Stimulated activated CD4-positive, alpha-beta T cell treated with anti-CD3 and anti-CD28 coated beads, Interleukin-2, amount 100 ng/mL, for 4 hours (primary cell): Measurements from ENCODE around the gene MYH11.

ENCODE experiments used
- DNase-seq: peaks from one replicate; pipeline ENCODE4 v3.0.0-alpha.2; 2020; ENCODE audit warnings: low read depth

MYH11 gene

GRCh38 chr16:15777533-15778203 is 79.2 kb downstream of the MYH11 start:
- DNase-seq, result no peak

- no peak for DNase-seq
Measured at GRCh38 chr16:15776572-15776971, 80.3 kb downstream of the MYH11 start.

- DNase-seq, result no peak
Measured at GRCh38 chr16:15775663-15776304, 81.0 kb downstream of the MYH11 start.

DNA sequence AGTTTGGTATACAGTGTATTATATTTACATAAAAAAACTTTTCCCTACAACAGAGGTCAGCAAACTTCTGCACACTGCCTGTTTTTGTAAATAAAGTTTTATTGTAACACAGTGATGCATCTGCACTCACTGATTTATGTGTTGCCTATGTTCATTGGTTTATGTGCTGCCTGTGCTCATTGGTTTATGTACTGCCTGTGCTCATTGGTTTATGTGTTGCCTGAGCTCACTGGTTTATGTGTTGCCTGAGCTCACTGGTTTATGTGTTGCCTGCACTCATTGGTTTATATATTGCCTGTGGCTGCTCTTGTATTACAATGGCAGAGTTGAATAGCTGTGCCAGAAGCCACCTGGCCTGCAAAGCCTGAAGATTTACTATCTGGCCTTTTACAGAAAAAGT is 81.6 kb downstream of the MYH11 start:
- no peak for DNase-seq

- no peak for DNase-seq
Measured at GRCh38 chr16:15773968-15774367, 82.9 kb downstream of the MYH11 start.

DNA sequence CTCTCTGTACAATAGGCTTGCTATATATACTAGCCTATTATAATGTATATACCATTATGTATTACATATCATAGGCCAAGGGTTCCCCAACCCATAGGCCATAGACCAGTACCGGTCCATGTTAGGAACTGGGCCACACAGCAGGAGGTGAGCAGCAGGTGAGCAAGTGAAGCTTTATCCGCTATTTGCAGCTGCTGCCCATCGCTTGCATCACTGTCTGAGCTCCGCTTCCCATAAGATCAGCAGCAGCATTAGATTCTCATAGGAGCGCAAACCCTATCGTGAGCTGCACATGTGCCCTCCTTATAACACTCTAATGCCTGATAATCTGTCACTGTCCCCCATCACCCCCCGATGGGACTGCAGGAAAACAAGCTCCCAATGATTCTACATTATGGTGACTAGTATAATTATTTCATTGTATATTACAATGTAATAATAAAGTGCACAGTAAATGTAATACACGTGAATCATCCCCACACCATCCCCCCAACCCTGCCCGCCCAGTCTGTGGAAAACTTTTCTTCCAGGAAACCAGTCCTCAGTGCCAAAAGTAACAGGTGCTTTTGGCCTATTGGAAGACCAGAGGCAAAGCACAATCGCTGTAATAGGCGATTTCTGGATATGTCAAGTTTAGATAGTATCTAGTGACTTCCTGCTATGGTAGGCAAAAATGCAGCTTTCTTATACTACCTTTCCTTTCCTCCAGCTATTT is 84.1 kb downstream of the MYH11 start:
- no peak for DNase-seq

DNA sequence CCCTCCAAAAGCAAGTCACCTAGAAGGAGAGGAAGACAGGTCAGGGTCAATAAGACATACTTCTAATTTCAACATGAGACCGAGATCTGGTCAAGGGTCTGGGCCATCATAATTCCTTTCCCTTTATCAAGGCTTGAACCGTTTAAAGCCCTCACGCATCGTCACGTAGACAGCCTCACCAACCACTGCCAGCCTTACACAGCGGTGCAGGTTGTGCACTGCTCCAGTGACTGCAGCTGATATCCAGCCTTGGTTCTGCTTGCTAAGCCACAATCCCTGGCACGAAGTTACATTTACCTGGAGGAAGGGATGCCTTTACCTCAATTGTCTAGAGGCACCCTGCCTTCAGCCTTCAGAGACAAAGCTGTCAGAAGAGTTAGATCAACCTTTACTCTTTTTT is 85.1 kb downstream of the MYH11 start:
- no peak for DNase-seq

DNA sequence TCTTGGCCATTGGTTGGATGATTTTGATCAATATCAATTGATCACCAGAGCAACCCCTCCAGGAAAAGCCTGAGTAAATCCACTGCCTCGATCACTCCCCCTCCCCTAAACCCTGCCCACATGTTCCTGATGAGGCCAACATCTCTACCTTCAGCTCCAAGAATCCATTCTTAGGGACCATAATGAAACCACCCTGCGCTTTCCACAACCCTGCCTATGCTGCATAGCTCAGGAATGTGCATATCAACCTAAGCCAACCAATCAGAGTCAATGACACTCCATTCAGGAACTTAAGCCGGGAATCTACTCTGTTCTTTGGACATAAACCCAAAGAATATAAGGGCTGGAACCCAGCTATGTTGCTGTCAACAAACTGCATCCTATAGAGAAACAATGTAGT is 86.3 kb downstream of the MYH11 start:
- no peak for DNase-seq

DNA sequence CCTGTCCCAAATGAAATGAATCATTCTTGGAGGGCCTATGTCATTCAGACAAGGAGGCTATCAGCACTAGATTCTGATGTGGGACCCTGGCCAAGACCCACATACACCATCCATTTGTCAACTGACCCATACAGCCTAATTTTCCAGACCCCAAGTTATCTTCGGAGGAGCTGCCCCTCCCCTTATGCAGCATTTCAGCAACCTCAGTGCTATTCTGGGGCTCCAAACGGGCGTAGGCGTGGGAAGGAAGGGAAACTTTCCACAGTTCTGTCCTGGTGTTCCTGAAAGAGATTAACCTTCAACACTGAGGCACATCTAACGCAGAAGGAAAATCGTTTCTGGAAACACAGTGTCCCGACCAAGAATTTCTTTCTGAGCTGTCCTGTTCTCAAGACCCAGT is 86.7 kb downstream of the MYH11 start:
- no peak for DNase-seq

GRCh38 chr16:15769239-15769638 is 87.6 kb downstream of the MYH11 start:
- no peak for DNase-seq

- DNase-seq, result no peak
Measured at GRCh38 chr16:15768201-15768600, 88.6 kb downstream of the MYH11 start.

DNA sequence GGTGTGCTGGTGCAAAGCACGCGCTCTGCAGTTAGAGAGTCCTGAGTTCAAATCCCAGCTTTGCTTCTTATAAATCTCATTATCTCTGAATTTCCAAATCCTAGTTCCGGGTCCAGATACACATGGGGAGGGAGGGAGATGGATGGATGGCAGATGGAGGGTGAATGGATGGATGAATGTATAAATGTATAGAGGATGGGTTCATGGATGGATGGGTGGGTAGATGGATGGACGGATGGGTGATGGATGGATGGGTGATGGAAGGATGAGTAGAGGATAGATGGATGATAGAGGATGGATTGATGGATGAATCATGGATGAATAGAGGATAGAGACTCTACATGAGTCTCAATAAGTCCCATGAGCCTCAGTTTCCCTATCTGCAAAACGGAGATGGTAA is 89.9 kb downstream of the MYH11 start:
- no peak for DNase-seq

GRCh38 chr16:15765880-15766279 is 90.9 kb downstream of the MYH11 start:
- no peak for DNase-seq

GRCh38 chr16:15765116-15765515 is 91.7 kb downstream of the MYH11 start:
- DNase-seq, result no peak

DNA sequence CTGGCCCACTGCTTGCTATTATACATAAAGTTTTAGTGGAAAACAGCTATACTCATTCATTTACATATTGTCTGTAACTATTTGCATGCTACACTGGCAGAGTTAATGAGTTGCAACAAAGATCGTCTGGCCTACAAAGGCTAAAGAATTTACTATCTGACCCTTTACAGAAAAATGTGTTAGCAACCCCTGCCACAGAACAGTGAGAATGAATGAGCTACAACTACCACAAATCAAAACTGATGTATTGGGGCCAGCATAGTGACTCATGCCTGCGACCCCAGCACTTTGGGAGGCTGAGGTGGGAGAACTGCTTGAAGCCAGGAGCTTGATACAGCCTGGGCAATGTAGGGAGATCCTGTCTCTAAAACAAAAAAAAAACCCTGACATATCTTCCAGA is 92.7 kb downstream of the MYH11 start:
- no peak for DNase-seq

GRCh38 chr16:15760129-15760528 is 96.7 kb downstream of the MYH11 start:
- no peak for DNase-seq

- DNase-seq, result no peak
Measured at GRCh38 chr16:15759070-15759469, 97.8 kb downstream of the MYH11 start.

GRCh38 chr16:15757630-15758251 is 99.1 kb downstream of the MYH11 start:
- DNase-seq, result no peak

- no peak for DNase-seq
Measured at GRCh38 chr16:15757077-15757386, 99.8 kb downstream of the MYH11 start.

- DNase-seq, result no peak
Measured at GRCh38 chr16:15754821-15755534, 101.8 kb downstream of the MYH11 start.

GRCh38 chr16:15752717-15753488 is 103.9 kb downstream of the MYH11 start:
- DNase-seq, result no peak

- no peak for DNase-seq
Measured at GRCh38 chr16:15751940-15752339, 104.9 kb downstream of the MYH11 start.
